Measurements from ENCODE around the gene RPSA.
"Not testable (repeated sequence)": the region's sequence is repeated elsewhere in the genome, so short reads cannot be mapped to it uniquely, and the experiment has no call there.

Gene RPSA

GRCh38 chr3:39390181-39390580, 16.3 kb upstream of the RPSA start:
- no peak for DNase-seq

GRCh38 chr3:39396690-39397089, 9.8 kb upstream of the RPSA start:
- DNase-seq: no peak

- no peak for DNase-seq
These were observed 7.8 kb upstream of the RPSA start for GRCh38 chr3:39398700-39399099.

GRCh38 chr3:39401983-39402382, 4.5 kb upstream of the RPSA start:
- peak; percentile 37 for DNase-seq

- DNase-seq: no peak
These were observed 1.4 kb upstream of the RPSA start for GRCh38 chr3:39404943-39405686.

GRCh38 chr3:39405687-39406367, 693 bp upstream of the RPSA start:
- DNase-seq: no peak

- DNase-seq: peak; percentile 10
These were observed 724 bp downstream of the RPSA start for GRCh38 chr3:39407259-39407629.

- DNase-seq: peak; percentile 23
These were observed 1.4 kb downstream of the RPSA start for GRCh38 chr3:39407773-39408492.

GRCh38 chr3:39408493-39409372, 2.2 kb downstream of the RPSA start:
- peak; percentile 77 for DNase-seq

GRCh38 chr3:39409514-39410136, 3.1 kb downstream of the RPSA start:
- DNase-seq: no peak

- no peak for DNase-seq
These were observed 4.4 kb downstream of the RPSA start for GRCh38 chr3:39410893-39411292.

- DNase-seq: no peak
These were observed 6.2 kb downstream of the RPSA start for GRCh38 chr3:39412668-39413260.

GRCh38 chr3:39413691-39414420, 7.3 kb downstream of the RPSA start:
- DNase-seq: peak; percentile 11

- DNase-seq: peak; percentile 18
These were observed 7.9 kb downstream of the RPSA start for GRCh38 chr3:39414421-39414907.

- peak; percentile 14 for DNase-seq
These were observed 8.8 kb downstream of the RPSA start for GRCh38 chr3:39415302-39415701.

GRCh38 chr3:39415983-39416382, 9.5 kb downstream of the RPSA start:
- DNase-seq: peak; percentile 34

- not testable (repeated sequence) for DNase-seq
These were observed 10.5 kb downstream of the RPSA start for GRCh38 chr3:39416998-39417397.

- DNase-seq: not testable (repeated sequence)
These were observed 12.2 kb downstream of the RPSA start for GRCh38 chr3:39418556-39419225.

- no peak for DNase-seq
These were observed 13.3 kb downstream of the RPSA start for GRCh38 chr3:39419742-39420315.

- DNase-seq: no peak
These were observed 14.0 kb downstream of the RPSA start for GRCh38 chr3:39420543-39420942.
